C4-2B (cell line): ENCODE measurements around the gene CCNG1.

Experiments used
- ZFX ChIP-seq: fragments of 450-650 bp; IDR thresholded peaks from 2 replicates; pipeline ENCODE4 v1.6.1; 2017
- TF ChIP-seq, protein P1 (sequence below): fragments of 450-650 bp; conservative IDR thresholded peaks from 2 replicates; pipeline ENCODE4 v1.5.1; 2017; ENCODE audit warnings: mild to moderate bottlenecking

DNA sequence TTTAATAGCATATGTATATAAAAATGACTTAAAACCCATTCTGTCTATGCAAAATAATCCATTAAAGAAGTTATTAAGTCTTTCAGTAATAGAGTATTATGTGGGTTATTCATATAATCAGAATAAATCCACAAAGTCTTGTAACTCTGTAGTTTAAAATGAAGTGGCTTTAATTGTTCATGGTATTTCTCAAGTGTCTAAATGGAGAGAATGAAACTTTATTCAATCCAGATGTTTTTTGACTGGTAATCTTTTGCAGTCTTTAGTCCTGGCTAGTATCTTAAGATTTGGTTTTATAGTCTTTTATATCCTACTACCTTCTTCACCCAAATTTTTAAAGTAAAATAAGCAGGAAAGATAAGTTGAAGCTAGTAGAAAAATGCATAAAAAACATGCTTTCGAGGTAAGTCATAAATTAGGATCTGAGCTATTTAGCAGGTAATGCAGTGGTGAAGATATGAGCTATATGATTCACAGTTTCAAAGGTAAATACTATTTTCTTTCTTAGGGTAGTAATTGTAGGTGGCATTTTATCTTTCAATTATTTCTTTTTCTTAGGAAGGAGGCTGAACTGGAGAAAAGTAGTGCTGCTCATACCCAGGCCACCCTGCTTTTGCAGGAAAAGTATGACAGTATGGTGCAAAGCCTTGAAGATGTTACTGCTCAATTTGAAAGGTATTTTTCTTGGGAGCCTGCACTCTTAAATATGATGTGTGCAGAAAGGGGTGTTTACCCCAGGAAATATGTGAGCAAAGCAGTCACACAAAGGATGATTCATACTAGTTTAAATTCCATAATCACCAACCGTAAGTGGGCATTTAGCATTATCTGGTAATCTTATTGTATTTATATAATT, 41.0 kb downstream of the CCNG1 start:
- TF ChIP-seq, protein P1, sequence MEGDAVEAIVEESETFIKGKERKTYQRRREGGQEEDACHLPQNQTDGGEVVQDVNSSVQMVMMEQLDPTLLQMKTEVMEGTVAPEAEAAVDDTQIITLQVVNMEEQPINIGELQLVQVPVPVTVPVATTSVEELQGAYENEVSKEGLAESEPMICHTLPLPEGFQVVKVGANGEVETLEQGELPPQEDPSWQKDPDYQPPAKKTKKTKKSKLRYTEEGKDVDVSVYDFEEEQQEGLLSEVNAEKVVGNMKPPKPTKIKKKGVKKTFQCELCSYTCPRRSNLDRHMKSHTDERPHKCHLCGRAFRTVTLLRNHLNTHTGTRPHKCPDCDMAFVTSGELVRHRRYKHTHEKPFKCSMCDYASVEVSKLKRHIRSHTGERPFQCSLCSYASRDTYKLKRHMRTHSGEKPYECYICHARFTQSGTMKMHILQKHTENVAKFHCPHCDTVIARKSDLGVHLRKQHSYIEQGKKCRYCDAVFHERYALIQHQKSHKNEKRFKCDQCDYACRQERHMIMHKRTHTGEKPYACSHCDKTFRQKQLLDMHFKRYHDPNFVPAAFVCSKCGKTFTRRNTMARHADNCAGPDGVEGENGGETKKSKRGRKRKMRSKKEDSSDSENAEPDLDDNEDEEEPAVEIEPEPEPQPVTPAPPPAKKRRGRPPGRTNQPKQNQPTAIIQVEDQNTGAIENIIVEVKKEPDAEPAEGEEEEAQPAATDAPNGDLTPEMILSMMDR: no peak
- TF ChIP-seq ZFX: no peak
